ENCODE measurements around the gene PNMA6F. TPM values are rescaled to one million over a fixed set of nuclear protein-coding genes. Genes with fewer than 3 reads are reported as not detected.
"Not testable (repeated sequence)": the region's sequence is repeated elsewhere in the genome, so short reads cannot be mapped to it uniquely, and the experiment has no call there.

The PNMA6F gene
- total RNA-seq, 1 donor from 2014 or later = not detected

GRCh38 chrX:153336121-153336894, 14.7 kb upstream of the PNMA6F start:
- DNase-seq (ENCODE audit: low spot score) = no peak

- no peak for DNase-seq (ENCODE audit: low spot score)
Observed at GRCh38 chrX:153334654-153335295, 13.2 kb upstream of the PNMA6F start.

GRCh38 chrX:153333821-153334653, 12.5 kb upstream of the PNMA6F start, which contains the start of gene ZNF275:
Gene ZNF275 (plus strand): TSS chrX:153334153. CDS start chrX:153336680, 2,527 bp downstream.
- peak; percentile 93 for DNase-seq (ENCODE audit: low spot score)

GRCh38 chrX:153333266-153333665, 11.7 kb upstream of the PNMA6F start:
- no peak for DNase-seq (ENCODE audit: low spot score)

GRCh38 chrX:153327561-153327960, 6.0 kb upstream of the PNMA6F start:
- DNase-seq (ENCODE audit: low spot score) = no peak

GRCh38 chrX:153320555-153321184, 897 bp downstream of the PNMA6F start:
- no peak for DNase-seq (ENCODE audit: low spot score)

- DNase-seq (ENCODE audit: low spot score) = not testable (repeated sequence)
Observed at GRCh38 chrX:153320047-153320443, 1.5 kb downstream of the PNMA6F start.

GRCh38 chrX:153319295-153320046, 2.1 kb downstream of the PNMA6F start:
- no peak for DNase-seq (ENCODE audit: low spot score)

GRCh38 chrX:153318811-153319210, 2.8 kb downstream of the PNMA6F start:
- no peak for DNase-seq (ENCODE audit: low spot score)

GRCh38 chrX:153317996-153318722, 3.4 kb downstream of the PNMA6F start:
- no peak for DNase-seq (ENCODE audit: low spot score)

GRCh38 chrX:153317306-153317705, 4.3 kb downstream of the PNMA6F start:
- no peak for DNase-seq (ENCODE audit: low spot score)

- no peak for DNase-seq (ENCODE audit: low spot score)
Observed at GRCh38 chrX:153312842-153313241, 8.7 kb downstream of the PNMA6F start.

- no peak for DNase-seq (ENCODE audit: low spot score)
Observed at GRCh38 chrX:153312041-153312440, 9.5 kb downstream of the PNMA6F start.

GRCh38 chrX:153310901-153311300, 10.7 kb downstream of the PNMA6F start:
- no peak for DNase-seq (ENCODE audit: low spot score)

- DNase-seq (ENCODE audit: low spot score) = no peak
Observed at GRCh38 chrX:153307276-153308178, 14.0 kb downstream of the PNMA6F start.

- no peak for DNase-seq (ENCODE audit: low spot score)
Observed at GRCh38 chrX:153306527-153307115, 14.9 kb downstream of the PNMA6F start.

GRCh38 chrX:153305972-153306371, 15.6 kb downstream of the PNMA6F start:
- DNase-seq (ENCODE audit: low spot score) = peak; percentile 33

GRCh38 chrX:153304988-153305736, 16.4 kb downstream of the PNMA6F start:
- DNase-seq (ENCODE audit: low spot score) = peak; percentile 45

All from mesenteric fat pad (tissue), 1 donor.